Uterus (tissue), 4 donors: ENCODE results near the gene HOXD10. TPM values are rescaled to one million over a fixed set of nuclear protein-coding genes. Genes with fewer than 3 reads are reported as not detected.

Source experiments
- DNase-seq, 2 donors: peaks; one replicate each; pipeline ENCODE4 v3.0.0-alpha.2; 2019 to 2020
- H3K27ac ChIP-seq, 2 donors: fragments of 200-600 bp; sonication (generic); 1 replicate in 1 of 2; 2 replicates in 1 of 2; pipeline ENCODE4 v1.5.1; 2016 to 2018
- H3K27me3 ChIP-seq, 2 donors: fragments of 200-600 bp; sonication (generic); one replicate each; pipeline ENCODE4 v1.5.1; 2018 to 2019; ENCODE audit warnings: control low read depth in 1 of 2
- H3K36me3 ChIP-seq, 2 donors: fragments of 200-600 bp; sonication (generic); one replicate each; pipeline ENCODE4 v1.5.1; 2019; ENCODE audit warnings: control low read depth in 1 of 2
- H3K4me1 ChIP-seq, 2 donors: fragments of 200-600 bp; sonication (generic); one replicate each; pipeline ENCODE4 v1.5.1; 2018 to 2019; ENCODE audit warnings: control low read depth in 1 of 2
- H3K4me3 ChIP-seq, 2 donors: fragments of 200-600 bp; sonication (generic); 1 replicate in 1 of 2; 2 replicates in 1 of 2; pipeline ENCODE4 v1.5.1; 2018 to 2019; ENCODE audit warnings: mild to moderate bottlenecking in 1 of 2
- H3K9me3 ChIP-seq, 2 donors: fragments of 200-600 bp; sonication (generic); one replicate each; pipeline ENCODE4 v1.5.1; 2019; ENCODE audit warnings: control low read depth in 1 of 2
- POLR2A ChIP-seq, 2 donors: fragments of 450-650 bp; IDR thresholded peaks; one replicate each; pipeline ENCODE4 v1.6.1; 2016; ENCODE audit warnings: antibody characterized with exemption in 2 of 2, mild to moderate bottlenecking in 1 of 2, moderate library complexity in 1 of 2
- intact Hi-C: fragments of 100-400 bp; cut with DNase I; formaldehyde crosslinking; loops from one replicate; pipeline ENCODE4 v1.15.1; 2023; ENCODE audit warnings: low total_unique reads
- total RNA-seq, 4 donors: library from RNA; depleted of rRNA in 3 of 4; stranded (reverse); fragments of >200 nt in 3 of 4; gene quantifications; one replicate each; pipeline versions ENCODE4 v1.1.0 to v1.2.4, GENCODE V29; 2014 to 2023
- TF ChIP-seq, protein P1 (sequence below), 4 experiments: fragments of 200-600 bp in 2 of 4; fragments of 450-650 bp in 2 of 4; sonication (generic) in 2 of 4; IDR thresholded peaks; one replicate each; pipeline ENCODE4 v1.5.1; 2016 to 2019; ENCODE audit warnings: antibody characterized with exemption in 4 of 4, mild to moderate bottlenecking in 2 of 4, moderate library complexity in 1 of 4
- donor health status: DM: yes; HTN: yes; CAD: no.

HOXD10 gene
- total RNA-seq, 4 donors from 2014 or later: 6.8 to 81.0 (median 53.6) TPM

DNA sequence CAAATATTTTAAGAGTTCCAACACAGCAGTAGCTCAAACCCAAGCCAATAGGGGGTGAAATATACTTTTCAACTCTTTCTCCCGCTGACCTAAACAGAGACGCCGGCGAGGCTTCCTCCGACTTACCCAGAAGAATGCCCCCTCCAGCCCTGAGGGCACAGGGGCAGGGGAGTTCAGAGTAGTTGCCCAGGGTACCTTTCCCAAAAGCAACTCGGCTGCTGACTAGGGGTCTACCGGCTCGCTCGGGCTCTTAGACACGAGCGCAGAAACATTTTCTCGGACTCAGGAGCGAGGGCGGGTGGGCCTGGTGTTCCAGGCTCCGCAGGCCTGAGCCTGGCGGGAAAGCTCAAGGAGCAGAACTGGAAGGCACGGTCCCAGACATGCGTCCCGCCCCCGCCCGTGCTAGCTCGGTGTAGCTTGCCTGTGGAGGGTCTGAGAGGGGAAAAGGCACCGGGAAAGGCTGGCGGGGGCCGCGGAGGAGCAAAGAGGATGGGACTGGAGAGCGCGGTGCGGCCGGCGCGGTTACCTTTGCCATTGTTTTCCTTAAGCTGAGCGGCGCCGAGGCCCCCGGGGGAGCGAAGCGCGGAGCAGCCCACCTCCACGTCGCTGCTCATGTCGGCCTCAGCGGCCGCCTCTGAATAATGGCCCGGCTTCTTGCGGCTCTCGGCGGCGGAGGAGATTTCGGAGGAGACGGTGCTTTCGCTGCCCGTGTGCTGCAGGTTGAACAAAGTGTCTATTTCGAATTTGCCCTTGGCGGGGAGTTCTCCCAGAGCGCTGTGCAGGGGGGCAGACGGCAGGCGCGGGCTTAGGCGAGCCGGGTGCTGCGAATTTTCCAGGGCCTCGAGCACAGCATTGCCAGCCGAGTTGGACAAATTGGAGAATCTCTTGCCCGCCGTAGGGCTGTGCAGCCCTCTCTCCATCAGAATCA, 33.5 kb upstream of the HOXD10 start:
- TF ChIP-seq, protein P1, sequence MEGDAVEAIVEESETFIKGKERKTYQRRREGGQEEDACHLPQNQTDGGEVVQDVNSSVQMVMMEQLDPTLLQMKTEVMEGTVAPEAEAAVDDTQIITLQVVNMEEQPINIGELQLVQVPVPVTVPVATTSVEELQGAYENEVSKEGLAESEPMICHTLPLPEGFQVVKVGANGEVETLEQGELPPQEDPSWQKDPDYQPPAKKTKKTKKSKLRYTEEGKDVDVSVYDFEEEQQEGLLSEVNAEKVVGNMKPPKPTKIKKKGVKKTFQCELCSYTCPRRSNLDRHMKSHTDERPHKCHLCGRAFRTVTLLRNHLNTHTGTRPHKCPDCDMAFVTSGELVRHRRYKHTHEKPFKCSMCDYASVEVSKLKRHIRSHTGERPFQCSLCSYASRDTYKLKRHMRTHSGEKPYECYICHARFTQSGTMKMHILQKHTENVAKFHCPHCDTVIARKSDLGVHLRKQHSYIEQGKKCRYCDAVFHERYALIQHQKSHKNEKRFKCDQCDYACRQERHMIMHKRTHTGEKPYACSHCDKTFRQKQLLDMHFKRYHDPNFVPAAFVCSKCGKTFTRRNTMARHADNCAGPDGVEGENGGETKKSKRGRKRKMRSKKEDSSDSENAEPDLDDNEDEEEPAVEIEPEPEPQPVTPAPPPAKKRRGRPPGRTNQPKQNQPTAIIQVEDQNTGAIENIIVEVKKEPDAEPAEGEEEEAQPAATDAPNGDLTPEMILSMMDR (IDR thresholded peaks at IDR 0.05): no peak
- no peak for TF ChIP-seq POLR2A (IDR thresholded peaks at IDR 0.05)
- Histone ChIP-seq H3K27ac (no peak overlapping the region), H3K36me3 (no peaks in the 10 kb centered on the region), H3K4me3 (no peak overlapping the region), H3K27me3 (peaks cover 72 to 91% of the 10 kb centered on the region in 2 donors), H3K9me3 (no peaks in the 10 kb centered on the region), H3K4me1 (peaks cover 0 to 11% of the 10 kb centered on the region in 2 donors)
- intact Hi-C loops: loop anchor here (10.0 kb wide), 1 partner anchor 398 kb away; no protein-coding TSS in a partner anchor
- DNase-seq: no peak

DNA sequence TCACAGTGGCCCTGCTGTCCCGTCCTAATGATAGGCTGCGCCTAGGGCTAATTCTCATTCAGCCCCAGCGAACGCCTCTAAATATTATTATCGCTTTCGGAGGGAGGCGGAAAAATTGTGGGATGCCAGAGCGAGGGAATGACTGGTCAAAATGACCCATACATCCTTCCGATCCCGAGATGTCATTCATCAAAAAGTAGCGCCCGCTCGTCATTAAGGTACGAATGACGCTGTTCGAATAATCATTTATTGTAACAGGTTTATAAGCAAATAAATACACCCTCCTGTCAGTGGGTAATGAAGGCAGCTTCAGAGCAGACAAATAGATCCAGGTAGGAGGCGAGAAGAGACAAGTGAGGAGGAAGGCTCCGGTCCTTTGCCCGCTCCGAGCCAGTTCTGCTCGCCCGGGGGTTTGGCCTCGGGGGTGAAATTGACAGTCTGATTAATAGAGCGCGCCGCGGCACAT, 32.7 kb upstream of the HOXD10 start, which contains the start of gene EVX2:
TSS of gene EVX2 (minus strand) at position 167 of the 466 bp plus-strand sequence. CDS start 186 bp downstream, outside the sequence.
- TF ChIP-seq POLR2A (IDR thresholded peaks at IDR 0.05): no peak
- TF ChIP-seq, protein P1 (IDR thresholded peaks at IDR 0.05): no peak
- H3K9me3 ChIP-seq: no peaks in the 10 kb centered on the region
- no peaks in the 10 kb centered on the region for H3K36me3 ChIP-seq
- no peak for DNase-seq
- no peak within 1 kb of the TSS for H3K27ac ChIP-seq
- no peak within 1 kb of the TSS for H3K4me3 ChIP-seq
- H3K4me1 ChIP-seq: peaks cover 0 to 11% of the 10 kb centered on the region in 2 donors
- peaks cover 69 to 88% of the 10 kb centered on the region in 2 donors for H3K27me3 ChIP-seq
- intact Hi-C loops: loop anchor here (10.0 kb wide), 1 partner anchor 399 kb away; no protein-coding TSS in a partner anchor

DNA sequence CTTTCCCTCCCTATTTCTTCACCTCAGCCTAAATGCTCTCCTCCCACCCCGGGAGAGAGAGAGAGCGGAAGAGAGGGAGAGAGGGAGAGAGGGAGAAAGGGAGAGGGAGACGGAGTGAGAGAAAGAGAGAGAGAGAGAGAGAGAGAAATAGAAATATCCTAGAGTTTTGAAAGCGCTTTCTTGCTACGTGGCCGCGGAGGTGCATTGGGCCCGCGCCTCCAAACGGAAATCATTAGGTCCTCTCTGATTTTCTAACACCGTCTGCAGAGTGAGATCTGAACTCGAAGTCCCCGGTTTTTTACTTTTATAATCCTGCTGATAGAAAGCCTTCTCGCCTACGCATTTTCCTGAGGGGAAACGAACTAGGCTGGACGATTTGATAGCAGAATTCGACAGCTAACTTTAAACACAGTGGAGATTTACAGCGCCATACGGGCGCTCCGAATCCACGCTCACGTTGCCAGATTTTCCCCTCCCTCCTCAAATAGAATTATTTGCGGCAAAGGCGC, 31.9 kb upstream of the HOXD10 start:
- Histone ChIP-seq H3K27ac (no peak overlapping the region), H3K36me3 (no peaks in the 10 kb centered on the region), H3K4me3 (no peak overlapping the region), H3K27me3 (peaks cover 64 to 88% of the 10 kb centered on the region in 2 donors), H3K9me3 (no peaks in the 10 kb centered on the region), H3K4me1 (peaks cover 0 to 10% of the 10 kb centered on the region in 2 donors)
- intact Hi-C loops: loop anchor here (10.0 kb wide), 1 partner anchor 400 kb away; no protein-coding TSS in a partner anchor
- no peak for TF ChIP-seq POLR2A (IDR thresholded peaks at IDR 0.05)
- TF ChIP-seq, protein P1 (IDR thresholded peaks at IDR 0.05): no peak
- no peak for DNase-seq

DNA sequence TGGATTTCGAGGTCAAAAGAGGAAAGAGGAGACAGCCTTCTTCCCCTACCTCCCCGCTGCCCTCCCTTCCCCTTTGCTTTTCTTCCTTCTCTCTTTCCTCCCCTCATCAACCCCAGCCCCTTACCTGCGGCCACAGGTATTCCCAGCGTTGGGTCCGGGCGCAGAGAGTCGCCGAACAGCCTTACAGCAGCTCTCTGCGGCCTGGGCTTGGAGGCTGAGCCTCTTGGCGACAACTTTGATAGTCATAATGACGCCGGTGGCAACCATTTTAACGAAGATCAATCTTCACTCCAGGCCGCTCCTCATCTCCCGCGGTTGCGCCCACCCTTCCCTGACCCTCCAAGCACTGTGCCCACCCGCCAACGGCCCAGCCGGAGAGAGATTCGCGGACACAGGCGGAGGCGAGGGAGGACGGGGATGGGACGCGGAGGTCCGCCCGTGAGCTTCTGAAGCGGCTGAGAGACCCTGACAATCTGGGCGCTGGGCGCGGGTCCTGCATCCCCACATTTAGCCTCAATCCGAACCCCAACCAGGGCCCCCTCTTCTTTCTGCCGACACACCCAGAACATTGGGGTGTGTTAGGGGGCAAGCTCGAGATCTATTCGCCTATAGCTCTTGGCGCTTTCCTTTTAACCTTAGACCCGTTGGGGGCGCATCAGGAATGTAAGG, 31.3 kb upstream of the HOXD10 start:
- no peak for TF ChIP-seq POLR2A (IDR thresholded peaks at IDR 0.05)
- TF ChIP-seq, protein P1 (IDR thresholded peaks at IDR 0.05): no peak
- Histone ChIP-seq H3K4me3 (no peak overlapping the region), H3K27ac (no peak overlapping the region), H3K27me3 (peaks cover 64 to 92% of the 10 kb centered on the region in 2 donors), H3K4me1 (peaks cover 0 to 6% of the 10 kb centered on the region in 2 donors), H3K9me3 (no peaks in the 10 kb centered on the region), H3K36me3 (no peaks in the 10 kb centered on the region)
- DNase-seq: no peak
- intact Hi-C loops: loop anchor here (10.0 kb wide), 1 partner anchor 400 kb away; no protein-coding TSS in a partner anchor
